Measurements from ENCODE around the gene ITFG2.

Gene ITFG2

DNA sequence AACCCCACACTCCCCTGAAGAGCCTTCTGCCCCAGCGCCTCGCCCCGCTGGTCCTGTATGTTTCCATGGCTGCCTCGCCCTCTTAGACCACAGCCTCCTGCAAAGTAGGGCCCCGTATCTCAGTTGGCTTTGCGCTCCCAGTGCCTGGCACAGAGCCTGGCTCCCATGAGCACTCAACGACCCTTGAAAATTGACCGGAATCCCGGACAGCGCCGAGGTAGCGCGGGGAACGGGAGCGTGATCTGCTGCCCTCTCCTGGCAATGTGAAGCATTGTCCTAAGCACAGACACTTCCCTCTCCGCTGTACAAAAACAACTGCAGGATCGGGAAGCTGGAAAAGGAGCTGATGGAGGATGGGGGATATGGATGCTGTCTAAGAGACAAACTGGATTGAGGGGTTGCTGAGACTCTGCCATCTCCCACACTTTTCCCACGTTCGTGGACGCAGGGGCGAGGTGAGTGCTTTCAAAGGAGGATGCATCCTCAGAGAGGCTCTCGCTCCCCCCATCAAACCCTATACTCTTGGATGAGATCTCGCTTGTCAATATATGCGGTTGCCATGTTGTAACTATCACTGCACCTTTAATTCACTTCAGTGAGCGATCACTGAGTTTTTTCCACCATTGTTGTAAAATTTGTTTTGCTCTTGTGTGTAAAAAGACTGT lies 28.4 kb upstream of the ITFG2 start:
- Histone ChIP-seq H3K9me3 (ENCODE audit: insufficient read depth, low read length) (no peaks in the 10 kb centered on the region), H3K4me1 (ENCODE audit: low read length) (peaks cover 10% of the 10 kb centered on the region; the same call in 1 of the 2 replicates), H3K27me3 (ENCODE audit: low read depth, low read length) (peaks cover 51% of the 10 kb centered on the region), H3K27ac (ENCODE audit: low read length) (no peak overlapping the region), H2AFZ (ENCODE audit: low read depth, low read length) (peak overlapping the region; percentile 89), H4K20me1 (ENCODE audit: insufficient read depth, low read length) (no peaks in the 10 kb centered on the region), H3K4me2 (ENCODE audit: low read length) (peak overlapping the region; percentile 93), H3K79me2 (ENCODE audit: low read length) (no peaks in the 10 kb centered on the region), H3K36me3 (replicated peaks; ENCODE audit: low read depth, low read length) (no peaks in the 10 kb centered on the region), H3K9ac (ENCODE audit: low read length) (peak overlapping the region; percentile 29), H3K4me3 (ENCODE audit: low read length) (peak overlapping the region; percentile 74)
- TF ChIP-seq EZH2phosphoT487 (IDR thresholded peaks at IDR 0.05; ENCODE audit: low read depth) = no peak
- TF ChIP-seq, protein P1, sequence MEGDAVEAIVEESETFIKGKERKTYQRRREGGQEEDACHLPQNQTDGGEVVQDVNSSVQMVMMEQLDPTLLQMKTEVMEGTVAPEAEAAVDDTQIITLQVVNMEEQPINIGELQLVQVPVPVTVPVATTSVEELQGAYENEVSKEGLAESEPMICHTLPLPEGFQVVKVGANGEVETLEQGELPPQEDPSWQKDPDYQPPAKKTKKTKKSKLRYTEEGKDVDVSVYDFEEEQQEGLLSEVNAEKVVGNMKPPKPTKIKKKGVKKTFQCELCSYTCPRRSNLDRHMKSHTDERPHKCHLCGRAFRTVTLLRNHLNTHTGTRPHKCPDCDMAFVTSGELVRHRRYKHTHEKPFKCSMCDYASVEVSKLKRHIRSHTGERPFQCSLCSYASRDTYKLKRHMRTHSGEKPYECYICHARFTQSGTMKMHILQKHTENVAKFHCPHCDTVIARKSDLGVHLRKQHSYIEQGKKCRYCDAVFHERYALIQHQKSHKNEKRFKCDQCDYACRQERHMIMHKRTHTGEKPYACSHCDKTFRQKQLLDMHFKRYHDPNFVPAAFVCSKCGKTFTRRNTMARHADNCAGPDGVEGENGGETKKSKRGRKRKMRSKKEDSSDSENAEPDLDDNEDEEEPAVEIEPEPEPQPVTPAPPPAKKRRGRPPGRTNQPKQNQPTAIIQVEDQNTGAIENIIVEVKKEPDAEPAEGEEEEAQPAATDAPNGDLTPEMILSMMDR (IDR thresholded peaks at IDR 0.05; ENCODE audit: low read depth, low read length) = peak; percentile 87

DNA sequence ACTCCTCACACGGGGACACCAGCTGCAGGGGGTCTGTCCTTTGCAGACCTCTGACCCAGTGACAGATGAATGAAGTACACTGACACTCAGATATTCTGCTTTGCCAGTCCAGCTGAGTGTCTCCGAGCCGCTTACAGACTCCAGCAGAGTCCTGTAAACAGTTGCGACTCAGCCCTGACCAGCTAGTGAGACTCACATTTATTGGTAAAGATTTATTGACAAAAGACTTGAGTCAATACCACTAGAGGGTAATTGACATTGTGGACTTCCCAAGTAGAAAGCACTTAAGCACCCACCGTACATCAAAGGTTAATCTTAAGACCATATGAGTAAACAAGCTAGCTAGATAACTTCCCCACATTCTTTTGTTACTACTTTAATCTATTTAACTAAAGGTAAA lies 27.5 kb upstream of the ITFG2 start:
- no peaks in the 10 kb centered on the region for H3K79me2 ChIP-seq (ENCODE audit: low read length)
- no peak overlapping the region for H3K9ac ChIP-seq (ENCODE audit: low read length)
- no peaks in the 10 kb centered on the region for H4K20me1 ChIP-seq (ENCODE audit: insufficient read depth, low read length)
- H3K4me2 ChIP-seq (ENCODE audit: low read length) = no peak overlapping the region
- H3K27me3 ChIP-seq (ENCODE audit: low read depth, low read length) = peaks cover 50% of the 10 kb centered on the region
- H3K4me3 ChIP-seq (ENCODE audit: low read length) = no peak overlapping the region
- H2AFZ ChIP-seq (ENCODE audit: low read depth, low read length) = no peak overlapping the region
- H3K4me1 ChIP-seq (ENCODE audit: low read length) = peaks cover 10% of the 10 kb centered on the region; the same call in 1 of the 2 replicates
- H3K9me3 ChIP-seq (ENCODE audit: insufficient read depth, low read length) = no peaks in the 10 kb centered on the region
- no peak for TF ChIP-seq EZH2phosphoT487 (IDR thresholded peaks at IDR 0.05; ENCODE audit: low read depth)
- no peaks in the 10 kb centered on the region for H3K36me3 ChIP-seq (replicated peaks; ENCODE audit: low read depth, low read length)
- no peak overlapping the region for H3K27ac ChIP-seq (ENCODE audit: low read length)

DNA sequence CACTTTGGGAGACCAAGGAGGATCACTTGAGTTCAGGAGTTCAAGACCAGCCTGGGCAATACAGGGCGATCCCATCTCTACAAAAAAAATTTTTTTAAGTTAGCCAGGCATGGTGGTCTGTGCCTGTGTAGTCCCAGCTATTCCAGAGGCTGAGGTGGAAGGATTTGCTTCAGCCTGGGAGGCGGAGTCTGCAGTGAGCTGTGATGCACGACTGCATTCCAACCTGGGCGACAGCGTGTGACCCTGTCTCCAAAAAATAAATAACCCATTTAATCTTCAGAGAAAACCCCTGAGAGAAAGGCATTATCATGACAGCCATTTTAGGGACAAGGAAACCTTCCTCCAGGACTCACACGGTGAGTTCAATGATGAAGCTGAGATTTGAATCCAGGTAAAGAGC lies 21.4 kb upstream of the ITFG2 start:
- no peak overlapping the region for H3K4me2 ChIP-seq (ENCODE audit: low read length)
- H2AFZ ChIP-seq (ENCODE audit: low read depth, low read length) = no peak overlapping the region
- H3K27me3 ChIP-seq (ENCODE audit: low read depth, low read length) = peaks cover 18% of the 10 kb centered on the region
- H3K4me3 ChIP-seq (ENCODE audit: low read length) = no peak overlapping the region
- H4K20me1 ChIP-seq (ENCODE audit: insufficient read depth, low read length) = peaks cover 3% of the 10 kb centered on the region; the same call in 1 of the 2 replicates
- TF ChIP-seq EZH2phosphoT487 (IDR thresholded peaks at IDR 0.05; ENCODE audit: low read depth) = no peak
- TF ChIP-seq, protein P1 (IDR thresholded peaks at IDR 0.05; ENCODE audit: low read depth, low read length) = no peak
- H3K79me2 ChIP-seq (ENCODE audit: low read length) = peaks cover 13% of the 10 kb centered on the region
- no peak overlapping the region for H3K27ac ChIP-seq (ENCODE audit: low read length)
- no peaks in the 10 kb centered on the region for H3K4me1 ChIP-seq (ENCODE audit: low read length)
- no peaks in the 10 kb centered on the region for H3K9me3 ChIP-seq (ENCODE audit: insufficient read depth, low read length)
- H3K36me3 ChIP-seq (replicated peaks; ENCODE audit: low read depth, low read length) = no peaks in the 10 kb centered on the region
- H3K9ac ChIP-seq (ENCODE audit: low read length) = no peak overlapping the region

DNA sequence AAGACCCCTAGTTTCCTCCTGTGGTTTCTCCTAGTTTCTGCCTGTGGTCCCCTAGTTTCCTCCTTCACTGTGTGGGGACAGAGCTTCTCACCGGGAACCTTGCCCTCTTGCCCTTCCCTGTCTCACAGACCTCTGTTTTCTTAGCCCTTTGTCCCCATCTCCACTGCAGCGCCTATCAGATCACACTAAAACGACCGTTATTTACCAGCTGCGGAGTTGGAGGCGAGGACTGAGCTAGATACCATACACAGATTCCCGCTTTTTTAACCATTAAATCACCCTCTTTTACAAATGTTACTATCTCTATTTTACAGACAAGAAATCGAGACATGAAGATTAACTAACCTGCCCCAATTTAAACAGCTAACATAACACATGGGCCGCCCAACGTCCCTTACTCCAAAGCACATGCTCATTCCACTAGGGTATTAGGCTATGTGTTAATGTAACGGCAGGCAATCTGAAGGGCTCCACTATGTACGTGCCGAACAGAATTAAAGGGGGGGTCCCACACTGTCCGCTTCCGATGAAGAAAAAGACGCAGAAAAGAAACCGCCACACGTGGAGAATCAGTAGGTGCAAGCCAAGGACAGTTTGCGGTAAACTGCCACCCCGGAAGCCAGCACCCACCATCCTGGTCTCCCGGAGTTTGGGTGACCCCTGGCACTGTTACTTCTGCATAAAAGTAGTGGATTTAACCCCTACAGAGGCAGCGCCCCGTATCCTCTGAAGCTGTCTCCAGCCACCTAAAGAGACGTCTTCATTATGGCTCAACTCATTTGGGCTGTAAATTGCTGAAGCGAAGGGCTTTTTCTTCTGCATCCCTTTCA lies 19.6 kb upstream of the ITFG2 start:
- H4K20me1 ChIP-seq (ENCODE audit: insufficient read depth, low read length) = peaks cover 21% of the 10 kb centered on the region; the same call in 1 of the 2 replicates
- H3K4me2 ChIP-seq (ENCODE audit: low read length) = no peak overlapping the region
- H3K9ac ChIP-seq (ENCODE audit: low read length) = no peak overlapping the region
- H3K4me3 ChIP-seq (ENCODE audit: low read length) = no peak overlapping the region
- H3K27me3 ChIP-seq (ENCODE audit: low read depth, low read length) = peaks cover 15% of the 10 kb centered on the region
- no peak overlapping the region for H2AFZ ChIP-seq (ENCODE audit: low read depth, low read length)
- H3K27ac ChIP-seq (ENCODE audit: low read length) = no peak overlapping the region
- peaks cover 10% of the 10 kb centered on the region for H3K36me3 ChIP-seq (replicated peaks; ENCODE audit: low read depth, low read length)
- no peaks in the 10 kb centered on the region for H3K9me3 ChIP-seq (ENCODE audit: insufficient read depth, low read length)
- TF ChIP-seq EZH2phosphoT487 (IDR thresholded peaks at IDR 0.05; ENCODE audit: low read depth) = no peak
- TF ChIP-seq, protein P1 (IDR thresholded peaks at IDR 0.05; ENCODE audit: low read depth, low read length) = no peak
- H3K4me1 ChIP-seq (ENCODE audit: low read length) = peaks cover 9% of the 10 kb centered on the region
- peaks cover 31% of the 10 kb centered on the region for H3K79me2 ChIP-seq (ENCODE audit: low read length)

All from OCI-LY3 (cell line).